GM12878 (cell line): ENCODE results near the gene DHCR24. TPM values are rescaled to one million over a fixed set of nuclear protein-coding genes. Genes with fewer than 3 reads are reported as not detected.

Experiments used
- ATAC-seq: fragments of 200-7000 bp; cut with Tn5 transposase; 3 replicates; pipeline ENCODE4 v1.9.1; 2020; ENCODE audit warnings: mild to moderate bottlenecking, moderate library complexity
- BruUV-seq: library from RNA; stranded (reverse); fragments of 400-500 nt; replicated peaks from 2 replicates; lab custom pipeline; 2021; lab: Mats Ljungman, UMichigan
- CTCF ChIA-PET: fragments of 300-600 bp; sonication (Branson Sonifier 250); formaldehyde crosslinking; extraction: SDS; loops from one replicate; lab custom pipeline; 2021; ENCODE audit warnings: inconsistent platforms; lab: Yijun Ruan, JAX
- POLR2A ChIA-PET: fragments of 350-600 bp; formaldehyde crosslinking; extraction: SDS; loops from one replicate; lab custom pipeline; 2021; ENCODE audit warnings: inconsistent platforms; lab: Charles Lee
- RAD21 ChIA-PET: fragments of 300-600 bp; sonication (Branson Sonifier 250); formaldehyde crosslinking; loops from one replicate; lab custom pipeline; 2023; ENCODE audit warnings: antibody characterized with exemption; ENCODE audit not compliant: unreplicated experiment; lab: Charles Lee
- SMC1A ChIA-PET: fragments of 300-600 bp; sonication (Branson Sonifier 250); formaldehyde crosslinking; loops from one replicate; lab custom pipeline; 2023; ENCODE audit not compliant: unreplicated experiment, uncharacterized antibody; lab: Charles Lee
- DNase-seq: peaks from one replicate; pipeline ENCODE4 v3.0.0-alpha.2; 2011; ENCODE audit warnings: low read depth, low spot score
- FAIRE-seq: peaks from 3 replicates; lab custom pipeline; 2011; peaks lifted over from hg19 to GRCh38; lab: Jason Lieb, UNC
- H2AFZ ChIP-seq: 2 replicates; pipeline ENCODE4 v1.6.0; 2011; ENCODE audit warnings: low read depth, low read length, control low read depth; ENCODE audit not compliant: control insufficient read depth
- H3K27ac ChIP-seq: 2 replicates; pipeline ENCODE4 v1.5.1; 2011; ENCODE audit warnings: control low read depth; ENCODE audit not compliant: control insufficient read depth, insufficient read depth
- H3K27me3 ChIP-seq, 2 experiments: replicated peaks in 1 of 2; 2 replicates each; pipeline versions ENCODE4 v1.6.0 to v1.6.1; 2011; ENCODE audit warnings: low read length in 1 of 2; ENCODE audit not compliant: control insufficient read depth in 2 of 2, insufficient read depth in 2 of 2
- H3K36me3 ChIP-seq, 2 experiments: 2 replicates each; pipeline ENCODE4 v1.5.1; 2011; ENCODE audit warnings: low read length in 1 of 2; ENCODE audit not compliant: control insufficient read depth in 2 of 2, insufficient read depth in 2 of 2
- H3K4me1 ChIP-seq: 2 replicates; pipeline ENCODE4 v1.6.1; 2011; ENCODE audit warnings: mild to moderate bottlenecking, low read length, moderate library complexity, mixed read lengths; ENCODE audit not compliant: control insufficient read depth, insufficient read depth
- H3K4me2 ChIP-seq: 2 replicates; pipeline ENCODE4 v1.6.0; 2011; ENCODE audit warnings: control low read depth; ENCODE audit not compliant: control insufficient read depth, insufficient read depth
- H3K4me3 ChIP-seq: fragments of 200-600 bp; sonication (generic); 2 replicates; pipeline ENCODE4 v1.5.1; 2016
- H3K79me2 ChIP-seq: 2 replicates; pipeline ENCODE4 v1.6.0; 2011; ENCODE audit warnings: low read length; ENCODE audit not compliant: control insufficient read depth, insufficient read depth
- H3K9ac ChIP-seq: 2 replicates; pipeline ENCODE4 v1.8.0; 2011; ENCODE audit warnings: low read length, control low read depth, mixed read lengths; ENCODE audit not compliant: control insufficient read depth, insufficient read depth
- H3K9me3 ChIP-seq: replicated peaks from 3 replicates; pipeline ENCODE4 v1.5.1; 2011; ENCODE audit warnings: mild to moderate bottlenecking, low read length; ENCODE audit not compliant: control insufficient read depth, insufficient read depth
- H4K20me1 ChIP-seq: 2 replicates; pipeline ENCODE4 v1.6.0; 2011; ENCODE audit not compliant: control insufficient read depth, insufficient read depth
- BMI1 ChIP-seq: fragments of 450-650 bp; IDR thresholded peaks from 2 replicates; pipeline ENCODE4 v1.6.1; 2016; ENCODE audit warnings: mild to moderate bottlenecking, moderate library complexity, borderline replicate concordance
- CBFB ChIP-seq: IDR thresholded peaks from 2 replicates; pipeline ENCODE4 v1.6.1; 2016; ENCODE audit warnings: antibody characterized with exemption, low read depth
- CBX5 ChIP-seq: sonication (generic); IDR thresholded peaks from 2 replicates; pipeline ENCODE4 v1.6.1; 2016; ENCODE audit warnings: low read depth, moderate library complexity, mild to moderate bottlenecking, inconsistent platforms
- ESRRA ChIP-seq: IDR thresholded peaks from 2 replicates; pipeline ENCODE4 v1.6.1; 2012; ENCODE audit warnings: mild to moderate bottlenecking, low read length, improper control_type of control experiment
- FOXM1 ChIP-seq: IDR thresholded peaks from 2 replicates; pipeline ENCODE4 v1.6.1; 2012; ENCODE audit warnings: low read depth, mild to moderate bottlenecking, inconsistent platforms, low read length, moderate library complexity
- HDGF ChIP-seq: fragments of 450-650 bp; IDR thresholded peaks from 2 replicates; pipeline ENCODE4 v1.6.1; 2016; ENCODE audit warnings: antibody characterized with exemption
- IRF4 ChIP-seq: IDR thresholded peaks from 2 replicates; pipeline ENCODE4 v1.6.1; 2011; ENCODE audit warnings: low read depth, low read length
- MEF2B ChIP-seq: fragments of 450-650 bp; IDR thresholded peaks from 2 replicates; pipeline ENCODE4 v1.6.1; 2018; ENCODE audit warnings: mild to moderate bottlenecking, moderate library complexity; ENCODE audit not compliant: partially characterized antibody, poor library complexity, severe bottlenecking
- POLR2AphosphoS2 ChIP-seq: IDR thresholded peaks from 2 replicates; pipeline ENCODE4 v1.6.1; 2011; ENCODE audit warnings: low read depth, mild to moderate bottlenecking, low read length, improper control_type of control experiment, moderate library complexity
- RAD51 ChIP-seq: fragments of 450-650 bp; IDR thresholded peaks from 2 replicates; pipeline ENCODE4 v1.6.1; 2016; ENCODE audit warnings: moderate library complexity, mild to moderate bottlenecking, inconsistent platforms
- RB1 ChIP-seq: fragments of 450-650 bp; formaldehyde crosslinking; IDR thresholded peaks from 2 replicates; pipeline ENCODE4 v1.6.1; 2017; ENCODE audit warnings: mild to moderate bottlenecking, borderline replicate concordance
- SUPT20H ChIP-seq: IDR thresholded peaks from 2 replicates; pipeline ENCODE4 v1.6.1; 2011; ENCODE audit warnings: low read depth, mild to moderate bottlenecking, low read length, moderate library complexity, borderline replicate concordance; ENCODE audit not compliant: control insufficient read depth
- TCF12 ChIP-seq: IDR thresholded peaks from 2 replicates; pipeline ENCODE4 v1.6.1; 2011; ENCODE audit warnings: low read depth, mild to moderate bottlenecking, low read length
- TCF3 ChIP-seq: IDR thresholded peaks from 2 replicates; pipeline ENCODE4 v1.6.1; 2012; ENCODE audit warnings: low read depth, mild to moderate bottlenecking, low read length, borderline replicate concordance; ENCODE audit not compliant: insufficient read depth
- WRNIP1 ChIP-seq: IDR thresholded peaks from 2 replicates; pipeline ENCODE4 v1.6.1; 2011; ENCODE audit warnings: low read depth, low read length, improper control_type of control experiment, borderline replicate concordance
- ZNF622 ChIP-seq: fragments of 450-650 bp; IDR thresholded peaks from 2 replicates; pipeline ENCODE4 v1.6.1; 2017; ENCODE audit warnings: mild to moderate bottlenecking, inconsistent platforms
- WGBS: methylation state at CpG from one replicate; pipeline ENCODE4 v1.1.6; 2016; ENCODE audit warnings: low lambda C conversion rate; ENCODE audit not compliant: insufficient replicate concordance, insufficient coverage; ENCODE audit errors: missing lambda C conversion rate; 5-methylcytosine and 5-hydroxymethylcytosine counted together
- in situ Hi-C: fragments of 300-500 bp; cut with MboI; formaldehyde crosslinking; loops from 9 replicates; pipeline ENCODE4 v1.14.3; 2018; ENCODE audit warnings: mixed read lengths
- intact Hi-C: fragments of 100-400 bp; cut with micrococcal nuclease; formaldehyde crosslinking; loops from one replicate; pipeline ENCODE4 v1.14.2; 2022; ENCODE audit not compliant: unreplicated experiment
- polyA plus RNA-seq, 11 experiments: library from polyadenylated mRNA; depleted of rRNA in 4 of 11; unstranded in 6 of 11; stranded (reverse) in 5 of 11; fragments of >200 nt; fragmentation: Nextera tagmentation in 4 of 11; fragmentation: Illumina TruSeq in 1 of 11; extraction: Ambion mirVana in 4 of 11; extraction: Trizol in 1 of 11; gene quantifications; 1 replicate in 1 of 11; 2 replicates in 10 of 11; pipeline versions ENCODE4 v1.2.1 to v1.2.3, GENCODE V29; 2011 to 2016; ENCODE audit warnings: inconsistent platforms in 2 of 11, missing spikeins in 2 of 11, low read depth in 1 of 11
- total RNA-seq, 4 experiments: library from RNA; depleted of rRNA in 3 of 4; stranded (reverse); fragments of >200 nt in 3 of 4; fragmentation: Illumina TruSeq in 1 of 4; extraction: Trizol in 1 of 4; gene quantifications; 2 replicates each; pipeline versions ENCODE4 v1.2.1 to v1.2.3, GENCODE V29; 2013 to 2021
- TF ChIP-seq, protein P1 (sequence below): fragments of 450-650 bp; IDR thresholded peaks from 2 replicates; pipeline ENCODE4 v1.6.1; 2017; ENCODE audit warnings: mild to moderate bottlenecking
- TF ChIP-seq, protein P2 (sequence below): fragments of 450-650 bp; IDR thresholded peaks from 2 replicates; pipeline ENCODE4 v1.6.1; 2014; ENCODE audit warnings: mild to moderate bottlenecking

The DHCR24 gene
- total and polyA plus RNA-seq, 10 of the 15 experiments (the other 5 are each of a cell fraction or from before 2014, with no cell fraction given), result 23.3 to 169 (median 120) TPM

GRCh38 chr1:54839824-54840223 is 47.2 kb downstream of the DHCR24 start:
- 37% methylated on average over 2 of the region's 2 CpGs for WGBS
- Histone ChIP-seq H3K36me3 (no peaks in the 10 kb centered on the region), H4K20me1 (no peaks in the 10 kb centered on the region), H3K4me2 (no peak overlapping the region), H3K79me2 (no peaks in the 10 kb centered on the region), H3K4me1 (no peaks in the 10 kb centered on the region), H3K9me3 (no peaks in the 10 kb centered on the region), H3K9ac (no peak overlapping the region), H2AFZ (no peak overlapping the region), H3K27ac (no peak overlapping the region), H3K4me3 (no peak overlapping the region), H3K27me3 (no peaks in the 10 kb centered on the region)
- FAIRE-seq (no peak), DNase-seq (no peak), ATAC-seq (no peak)
- TF ChIP-seq CBFB, result no peak
- TF ChIP-seq RAD51, result no peak
- TF ChIP-seq IRF4, result no peak
- no peak for TF ChIP-seq POLR2AphosphoS2
- TF ChIP-seq, protein P1, sequence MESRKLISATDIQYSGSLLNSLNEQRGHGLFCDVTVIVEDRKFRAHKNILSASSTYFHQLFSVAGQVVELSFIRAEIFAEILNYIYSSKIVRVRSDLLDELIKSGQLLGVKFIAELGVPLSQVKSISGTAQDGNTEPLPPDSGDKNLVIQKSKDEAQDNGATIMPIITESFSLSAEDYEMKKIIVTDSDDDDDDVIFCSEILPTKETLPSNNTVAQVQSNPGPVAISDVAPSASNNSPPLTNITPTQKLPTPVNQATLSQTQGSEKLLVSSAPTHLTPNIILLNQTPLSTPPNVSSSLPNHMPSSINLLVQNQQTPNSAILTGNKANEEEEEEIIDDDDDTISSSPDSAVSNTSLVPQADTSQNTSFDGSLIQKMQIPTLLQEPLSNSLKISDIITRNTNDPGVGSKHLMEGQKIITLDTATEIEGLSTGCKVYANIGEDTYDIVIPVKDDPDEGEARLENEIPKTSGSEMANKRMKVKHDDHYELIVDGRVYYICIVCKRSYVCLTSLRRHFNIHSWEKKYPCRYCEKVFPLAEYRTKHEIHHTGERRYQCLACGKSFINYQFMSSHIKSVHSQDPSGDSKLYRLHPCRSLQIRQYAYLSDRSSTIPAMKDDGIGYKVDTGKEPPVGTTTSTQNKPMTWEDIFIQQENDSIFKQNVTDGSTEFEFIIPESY, result no peak
- no peak for TF ChIP-seq FOXM1
- TF ChIP-seq BMI1, result no peak
- TF ChIP-seq, protein P2, sequence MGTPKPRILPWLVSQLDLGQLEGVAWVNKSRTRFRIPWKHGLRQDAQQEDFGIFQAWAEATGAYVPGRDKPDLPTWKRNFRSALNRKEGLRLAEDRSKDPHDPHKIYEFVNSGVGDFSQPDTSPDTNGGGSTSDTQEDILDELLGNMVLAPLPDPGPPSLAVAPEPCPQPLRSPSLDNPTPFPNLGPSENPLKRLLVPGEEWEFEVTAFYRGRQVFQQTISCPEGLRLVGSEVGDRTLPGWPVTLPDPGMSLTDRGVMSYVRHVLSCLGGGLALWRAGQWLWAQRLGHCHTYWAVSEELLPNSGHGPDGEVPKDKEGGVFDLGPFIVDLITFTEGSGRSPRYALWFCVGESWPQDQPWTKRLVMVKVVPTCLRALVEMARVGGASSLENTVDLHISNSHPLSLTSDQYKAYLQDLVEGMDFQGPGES, result no peak
- no peak for TF ChIP-seq WRNIP1
- TF ChIP-seq HDGF, result no peak
- no peak for TF ChIP-seq ZNF622
- TF ChIP-seq MEF2B, result no peak
- no peak for TF ChIP-seq CBX5
- TF ChIP-seq RB1, result no peak
- no peak for TF ChIP-seq SUPT20H
- TF ChIP-seq TCF3, result no peak
- TF ChIP-seq ESRRA, result no peak
- TF ChIP-seq TCF12, result no peak
- BruUV-seq, result TSS peak; percentile 42
- intact Hi-C loops (no loop called here), in situ Hi-C loops (no loop called here)
- POLR2A ChIA-PET, result no interaction called here
- SMC1A ChIA-PET, result no interaction called here
- CTCF ChIA-PET, result interaction anchor here (0.6 kb wide), 1 partner anchor 227 kb away, joined by 3 read pairs; no protein-coding TSS in a partner anchor
- RAD21 ChIA-PET, result no interaction called here
